DMS153 treated with DMSO at 0.1 percent for 48 hours (cell line): Measurements from ENCODE around the gene SEC31A.

Experiments
- DNase-seq: peaks from one replicate; lab custom pipeline; 2025; ENCODE audit not compliant: unreplicated experiment; lab: John Stamatoyannopoulos, UW

Gene SEC31A

DNA sequence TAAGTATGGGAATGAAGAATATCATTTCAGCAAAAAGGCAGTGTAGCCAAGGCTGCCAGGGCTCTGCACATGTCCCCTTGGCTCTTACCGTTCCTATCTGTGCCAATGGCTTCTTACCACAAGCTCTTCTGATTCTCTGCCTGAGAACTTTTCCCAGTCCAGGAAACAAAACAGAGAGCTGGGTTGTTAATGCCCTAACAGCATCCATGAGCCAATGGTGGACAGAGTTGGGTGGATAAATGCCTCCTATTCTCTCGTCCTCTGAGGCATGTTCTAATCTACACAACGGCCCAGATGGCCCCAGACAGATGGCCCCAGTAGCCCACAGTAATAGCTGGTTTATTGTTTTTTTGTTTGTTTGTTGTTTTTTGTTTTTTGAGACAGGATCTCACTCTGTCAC is 120.3 kb downstream of the SEC31A start:
- DNase-seq: no peak
